Body of pancreas (tissue), 4 donors: ENCODE measurements around the gene RASL10B. TPM values are rescaled to one million over a fixed set of nuclear protein-coding genes. Genes with fewer than 3 reads are reported as not detected.

ENCODE experiments used
- ATAC-seq: fragments of 150-250 bp; one replicate; pipeline ENCODE4 v1.9.1; 2016
- DNase-seq, 4 donors: peaks; one replicate each; pipeline ENCODE4 v3.0.0-alpha.2; 2019
- H3K27ac ChIP-seq, 4 donors: fragments of 200-600 bp; sonication (generic); 1 replicate in 3 of 4; 2 replicates in 1 of 4; pipeline versions ENCODE4 v1.5.1 to v1.6.1; 2016 to 2019; ENCODE audit warnings: mild to moderate bottlenecking in 1 of 4, mixed read lengths in 1 of 4, moderate library complexity in 1 of 4
- H3K27me3 ChIP-seq, 2 donors: fragments of 200-600 bp; sonication (generic); one replicate each; pipeline ENCODE4 v1.6.0; 2016; ENCODE audit warnings: mild to moderate bottlenecking in 1 of 2
- H3K36me3 ChIP-seq, 2 donors: fragments of 200-600 bp; sonication (generic); replicated peaks in 1 of 2; 2 replicates each; pipeline ENCODE4 v1.5.1; 2016; ENCODE audit warnings: low read depth in 2 of 2; ENCODE audit not compliant: insufficient read depth in 1 of 2
- H3K4me1 ChIP-seq: fragments of 200-600 bp; sonication (generic); one replicate; pipeline ENCODE4 v1.6.0; 2016
- H3K4me3 ChIP-seq, 2 donors: fragments of 200-600 bp; sonication (generic); 1 replicate in 1 of 2; 2 replicates in 1 of 2; pipeline ENCODE4 v1.5.1; 2016 to 2019
- H3K9me3 ChIP-seq, 3 donors: fragments of 200-600 bp; sonication (generic); 1 replicate in 2 of 3; 2 replicates in 1 of 3; pipeline ENCODE4 v1.5.1; 2016
- CTCF ChIP-seq, 7 experiments: fragments of 450-650 bp in 4 of 7; fragments of 200-600 bp in 3 of 7; sonication (generic) in 3 of 7; IDR thresholded peaks; one replicate each; pipeline ENCODE4 v1.5.1; 2016 to 2019; ENCODE audit warnings: antibody characterized with exemption in 7 of 7
- POLR2A ChIP-seq, 3 donors: fragments of 450-650 bp; IDR thresholded peaks; one replicate each; pipeline ENCODE4 v1.6.1; 2016; ENCODE audit warnings: antibody characterized with exemption in 3 of 3, mild to moderate bottlenecking in 2 of 3
- WGBS, 2 donors: methylation state at CpG; one replicate each; pipeline ENCODE4 v1.1.5; 2017; 5-methylcytosine and 5-hydroxymethylcytosine counted together
- intact Hi-C: fragments of 100-400 bp; cut with DNase I; formaldehyde crosslinking; loops from one replicate; pipeline ENCODE4 v1.15.1; 2023
- total RNA-seq, 2 donors: library from RNA; depleted of rRNA; stranded (reverse); fragments of >200 nt; gene quantifications; one replicate each; pipeline ENCODE4 v1.1.0, GENCODE V29; 2016

The RASL10B gene
- total RNA-seq, 2 donors from 2014 or later: 8.8 to 17.8 TPM

- DNase-seq (no peak), ATAC-seq (no peak)
- Histone ChIP-seq H3K27ac (no peak overlapping the region), H3K27me3 (no peaks in the 10 kb centered on the region), H3K4me3 (no peak overlapping the region), H3K9me3 (no peaks in the 10 kb centered on the region), H3K36me3 (no peaks in the 10 kb centered on the region), H3K4me1 (peaks cover 9% of the 10 kb centered on the region)
- TF ChIP-seq CTCF (IDR thresholded peaks at IDR 0.05) (no peak), POLR2A (IDR thresholded peaks at IDR 0.05) (no peak)
- 73 to 75% methylated on average over 5 of the region's 5 CpGs for WGBS, 2 donors
- intact Hi-C loops: no loop called here
Observed at GRCh38 chr17:35775039-35775438, 43.6 kb downstream of the RASL10B start.

GRCh38 chr17:35775583-35775982 lies 44.1 kb downstream of the RASL10B start:
- WGBS, 2 donors: 53 to 66% methylated on average over 6 of the region's 6 CpGs
- Histone ChIP-seq H3K27ac (no peak overlapping the region), H3K27me3 (no peaks in the 10 kb centered on the region), H3K4me1 (peaks cover 9% of the 10 kb centered on the region), H3K4me3 (no peak overlapping the region), H3K36me3 (no peaks in the 10 kb centered on the region), H3K9me3 (no peaks in the 10 kb centered on the region)
- ATAC-seq (no peak), DNase-seq (no peak)
- TF ChIP-seq CTCF (IDR thresholded peaks at IDR 0.05): no peak
- TF ChIP-seq POLR2A (IDR thresholded peaks at IDR 0.05): no peak
- intact Hi-C loops: no loop called here

DNA sequence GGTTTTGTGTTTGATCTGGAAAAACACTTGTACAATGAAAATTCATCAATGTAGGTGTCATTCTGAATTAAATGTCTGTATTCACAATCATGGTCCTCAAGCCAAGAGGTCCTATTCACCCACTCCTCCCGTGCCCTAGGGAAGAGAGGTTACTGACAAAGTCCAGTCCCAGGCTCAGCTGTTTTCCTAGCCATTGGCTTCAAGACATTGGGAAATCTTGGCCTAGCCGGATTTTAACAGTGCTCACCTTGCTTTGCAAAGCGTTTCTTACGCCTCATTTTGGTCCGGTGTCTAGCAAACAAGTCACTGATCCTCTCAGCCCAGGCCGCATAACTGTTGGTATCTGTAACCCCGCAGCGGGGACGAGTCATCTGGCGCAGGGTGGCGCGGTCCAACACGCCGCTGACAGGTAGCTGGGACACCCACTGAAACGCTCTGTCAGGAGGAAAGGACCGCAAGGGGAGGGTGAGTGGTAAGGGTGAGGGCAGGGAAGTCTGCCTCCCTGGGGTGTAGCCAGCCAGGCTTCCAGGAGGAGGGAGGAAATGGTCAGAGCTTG lies 47.3 kb downstream of the RASL10B start:
- DNase-seq: no peak
- H3K4me3 ChIP-seq: no peak overlapping the region
- H3K27me3 ChIP-seq: no peaks in the 10 kb centered on the region
- intact Hi-C loops: no loop called here
- no peak for TF ChIP-seq POLR2A (IDR thresholded peaks at IDR 0.05)
- no peak for TF ChIP-seq CTCF (IDR thresholded peaks at IDR 0.05)
- WGBS, 2 donors: 84 to 90% methylated on average over 16 of the region's 16 CpGs
- ATAC-seq: no peak
- no peak overlapping the region for H3K27ac ChIP-seq
- H3K9me3 ChIP-seq: no peaks in the 10 kb centered on the region
- H3K36me3 ChIP-seq: no peaks in the 10 kb centered on the region
- H3K4me1 ChIP-seq: peaks cover 23% of the 10 kb centered on the region

DNA sequence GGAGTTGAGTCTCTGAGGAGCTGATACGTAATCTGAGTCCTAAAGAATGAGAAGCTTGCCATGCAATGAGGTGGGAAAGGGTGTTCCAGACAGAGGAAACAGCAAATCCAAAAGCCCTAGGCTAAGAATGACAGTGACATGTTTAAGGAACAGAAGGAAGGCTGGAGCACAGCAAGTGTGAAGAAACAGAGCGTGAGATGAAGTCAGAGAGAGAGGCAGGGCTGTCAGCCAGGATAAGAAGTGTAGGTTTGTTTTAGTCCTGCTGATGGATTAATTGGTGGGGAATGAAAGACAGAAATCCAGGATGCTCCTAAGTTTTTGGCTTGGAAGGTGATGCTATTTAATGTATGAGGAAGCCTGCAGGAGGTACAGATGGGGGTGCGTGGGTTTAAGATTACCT lies 49.5 kb downstream of the RASL10B start:
- H3K36me3 ChIP-seq: no peaks in the 10 kb centered on the region
- WGBS, 2 donors: 71 to 83% methylated on average over 3 of the region's 3 CpGs
- H3K4me1 ChIP-seq: peaks cover 26% of the 10 kb centered on the region
- H3K4me3 ChIP-seq: no peak overlapping the region
- H3K27me3 ChIP-seq: no peaks in the 10 kb centered on the region
- H3K27ac ChIP-seq: no peak overlapping the region
- intact Hi-C loops: no loop called here
- H3K9me3 ChIP-seq: no peaks in the 10 kb centered on the region
- ATAC-seq: no peak
- TF ChIP-seq CTCF (IDR thresholded peaks at IDR 0.05): no peak
- TF ChIP-seq POLR2A (IDR thresholded peaks at IDR 0.05): no peak
- DNase-seq: no peak

GRCh38 chr17:35784895-35785294 lies 53.5 kb downstream of the RASL10B start:
- H3K4me3 ChIP-seq: no peak overlapping the region
- H3K4me1 ChIP-seq: peaks cover 26% of the 10 kb centered on the region
- intact Hi-C loops: no loop called here
- H3K27ac ChIP-seq: no peak overlapping the region
- ATAC-seq: no peak
- H3K9me3 ChIP-seq: no peaks in the 10 kb centered on the region
- DNase-seq: no peak
- TF ChIP-seq POLR2A (IDR thresholded peaks at IDR 0.05) (no peak), CTCF (IDR thresholded peaks at IDR 0.05) (no peak)
- 85 to 86% methylated on average over 2 of the region's 2 CpGs for WGBS, 2 donors
- H3K36me3 ChIP-seq: no peaks in the 10 kb centered on the region
- H3K27me3 ChIP-seq: no peaks in the 10 kb centered on the region
